Liver (tissue), 3 donors: ENCODE data around the gene ZNF587B.

Experiments
- ATF3 ChIP-seq: IDR thresholded peaks from 2 replicates; pipeline ENCODE4 v1.6.1; 2016; ENCODE audit warnings: antibody characterized with exemption
- CTCF ChIP-seq: fragments of 150-350 bp; IDR thresholded peaks from 2 replicates; pipeline ENCODE4 v1.5.1; 2017; ENCODE audit warnings: improper control_type of control experiment, low read depth, low read length; ENCODE audit not compliant: missing input control
- FOXA1 ChIP-seq: IDR thresholded peaks from 2 replicates; pipeline ENCODE4 v1.6.1; 2016; ENCODE audit warnings: antibody characterized with exemption
- GABPA ChIP-seq, 2 donors: IDR thresholded peaks in 1 of 2; conservative IDR thresholded peaks in 1 of 2; 2 replicates each; pipeline ENCODE4 v1.6.1; 2016; ENCODE audit warnings: antibody characterized with exemption in 2 of 2, mild to moderate bottlenecking in 1 of 2, moderate library complexity in 1 of 2
- HNF4A ChIP-seq, 2 donors: conservative IDR thresholded peaks; 2 replicates each; pipeline ENCODE4 v1.6.1; 2016; ENCODE audit warnings: antibody characterized with exemption in 2 of 2, mild to moderate bottlenecking in 2 of 2
- JUND ChIP-seq, 2 donors: IDR thresholded peaks; 2 replicates each; pipeline ENCODE4 v1.6.1; 2016; ENCODE audit warnings: antibody characterized with exemption in 2 of 2
- REST ChIP-seq: IDR thresholded peaks from 2 replicates; pipeline ENCODE4 v1.6.1; 2016; ENCODE audit warnings: antibody characterized with exemption, mild to moderate bottlenecking
- SP1 ChIP-seq: IDR thresholded peaks from 2 replicates; pipeline ENCODE4 v1.6.1; 2018; ENCODE audit warnings: antibody characterized with exemption, mild to moderate bottlenecking
- TAF1 ChIP-seq: conservative IDR thresholded peaks from 2 replicates; pipeline ENCODE4 v1.6.1; 2016; ENCODE audit warnings: antibody characterized with exemption, mild to moderate bottlenecking
- YY1 ChIP-seq: IDR thresholded peaks from 2 replicates; pipeline ENCODE4 v1.6.1; 2016; ENCODE audit warnings: antibody characterized with exemption, mild to moderate bottlenecking
- TF ChIP-seq, protein P1 (sequence below): IDR thresholded peaks from 2 replicates; pipeline ENCODE4 v1.6.1; 2016; ENCODE audit warnings: antibody characterized with exemption
- donor health status: healthy.
- donor health status: healthy.

DNA sequence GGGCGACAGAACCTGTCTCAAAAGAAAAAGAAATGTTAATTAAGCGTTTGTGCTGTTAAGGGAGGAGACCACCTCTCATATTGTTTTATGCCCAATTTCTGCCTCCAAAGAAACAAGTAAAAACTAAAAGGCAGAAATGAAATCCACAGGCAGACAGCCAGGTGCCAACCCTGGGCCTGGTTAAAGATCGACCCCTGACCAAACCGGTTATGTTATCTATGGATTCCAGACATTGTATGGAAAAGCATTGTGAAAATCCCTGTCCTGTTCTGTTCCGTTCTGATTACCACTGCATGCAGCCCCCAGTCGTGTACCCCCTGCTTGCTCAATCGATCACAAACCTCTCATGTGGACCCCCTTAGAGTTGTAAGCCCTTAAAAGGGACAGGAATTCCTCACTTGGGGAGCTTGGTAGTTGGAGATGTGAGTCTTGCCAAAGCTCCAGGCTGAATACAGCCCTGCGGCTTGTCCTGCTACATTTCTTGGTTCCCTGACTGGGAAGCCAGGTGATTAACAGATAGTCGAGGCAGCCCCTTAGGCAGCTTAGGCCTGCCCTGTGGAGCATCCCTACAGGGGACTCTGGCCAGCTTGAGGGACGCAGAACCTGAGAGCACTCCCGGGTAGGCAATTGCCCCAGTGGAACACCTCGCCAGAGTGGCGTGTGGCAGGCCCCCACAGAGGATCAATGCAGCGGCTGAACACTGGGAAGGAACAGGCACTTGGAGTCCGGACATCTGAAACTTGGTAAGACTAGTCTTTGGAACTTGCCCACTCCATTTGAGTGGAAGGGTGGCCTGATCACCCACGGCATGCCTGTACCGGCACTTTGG is 14.6 kb upstream of the ZNF587B start:
- TF ChIP-seq, protein P1, sequence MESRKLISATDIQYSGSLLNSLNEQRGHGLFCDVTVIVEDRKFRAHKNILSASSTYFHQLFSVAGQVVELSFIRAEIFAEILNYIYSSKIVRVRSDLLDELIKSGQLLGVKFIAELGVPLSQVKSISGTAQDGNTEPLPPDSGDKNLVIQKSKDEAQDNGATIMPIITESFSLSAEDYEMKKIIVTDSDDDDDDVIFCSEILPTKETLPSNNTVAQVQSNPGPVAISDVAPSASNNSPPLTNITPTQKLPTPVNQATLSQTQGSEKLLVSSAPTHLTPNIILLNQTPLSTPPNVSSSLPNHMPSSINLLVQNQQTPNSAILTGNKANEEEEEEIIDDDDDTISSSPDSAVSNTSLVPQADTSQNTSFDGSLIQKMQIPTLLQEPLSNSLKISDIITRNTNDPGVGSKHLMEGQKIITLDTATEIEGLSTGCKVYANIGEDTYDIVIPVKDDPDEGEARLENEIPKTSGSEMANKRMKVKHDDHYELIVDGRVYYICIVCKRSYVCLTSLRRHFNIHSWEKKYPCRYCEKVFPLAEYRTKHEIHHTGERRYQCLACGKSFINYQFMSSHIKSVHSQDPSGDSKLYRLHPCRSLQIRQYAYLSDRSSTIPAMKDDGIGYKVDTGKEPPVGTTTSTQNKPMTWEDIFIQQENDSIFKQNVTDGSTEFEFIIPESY, result no peak
- TF ChIP-seq REST (no peak), CTCF (no peak), YY1 (no peak), ATF3 (no peak), GABPA (IDR thresholded peaks at IDR 0.05 in 1 of 2, conservative IDR thresholded peaks at IDR 0.05 in 1 of 2) (no peak), SP1 (no peak), FOXA1 (no peak), JUND (IDR thresholded peaks at IDR 0.05) (no peak), TAF1 (no peak), HNF4A (conservative IDR thresholded peaks at IDR 0.05) (no peak)
